ENCODE results near the gene HSD17B14.
"Not testable (repeated sequence)": the region's sequence is repeated elsewhere in the genome, so short reads cannot be mapped to it uniquely, and the experiment has no call there.

HSD17B14 gene

GRCh38 chr19:48799358-48800300 lies 36.7 kb downstream of the HSD17B14 start:
- DNase-seq (ENCODE audit: low spot score) (no peak), FAIRE-seq (no peak)

- no peak for DNase-seq (ENCODE audit: low spot score)
- FAIRE-seq = no peak
These were observed 37.4 kb downstream of the HSD17B14 start for GRCh38 chr19:48798937-48799336.

- FAIRE-seq = no peak
- no peak for DNase-seq (ENCODE audit: low spot score)
These were observed 39.2 kb downstream of the HSD17B14 start for GRCh38 chr19:48797103-48797502.

GRCh38 chr19:48796298-48797083 lies 39.8 kb downstream of the HSD17B14 start:
- FAIRE-seq (no peak), DNase-seq (ENCODE audit: low spot score) (no peak)

GRCh38 chr19:48795685-48796070 lies 40.6 kb downstream of the HSD17B14 start:
- FAIRE-seq (no peak), DNase-seq (ENCODE audit: low spot score) (no peak)

GRCh38 chr19:48795055-48795684 lies 41.1 kb downstream of the HSD17B14 start:
- peak; percentile 92 for DNase-seq (ENCODE audit: low spot score)

GRCh38 chr19:48794291-48794690 lies 42.0 kb downstream of the HSD17B14 start:
- DNase-seq (ENCODE audit: low spot score) = no peak
- FAIRE-seq = no peak

More at GRCh38 chr19:48795055-48795684, 41.1 kb downstream of the HSD17B14 start:
- FAIRE-seq = peak; percentile 83

- DNase-seq (ENCODE audit: low spot score) = no peak
- FAIRE-seq = no peak
These were observed 43.0 kb downstream of the HSD17B14 start for GRCh38 chr19:48793271-48793670.

GRCh38 chr19:48787331-48787730 lies 49.0 kb downstream of the HSD17B14 start:
- not testable (repeated sequence) for FAIRE-seq; DNase-seq (ENCODE audit: low spot score)

- not testable (repeated sequence) for DNase-seq (ENCODE audit: low spot score); FAIRE-seq
These were observed 49.9 kb downstream of the HSD17B14 start for GRCh38 chr19:48786422-48786821.

GRCh38 chr19:48784527-48784926 lies 51.8 kb downstream of the HSD17B14 start:
- no peak for FAIRE-seq
- no peak for DNase-seq (ENCODE audit: low spot score)

- FAIRE-seq (no peak), DNase-seq (ENCODE audit: low spot score) (no peak)
These were observed 55.5 kb downstream of the HSD17B14 start for GRCh38 chr19:48780631-48781391.

- FAIRE-seq (no peak), DNase-seq (ENCODE audit: low spot score) (no peak)
These were observed 56.7 kb downstream of the HSD17B14 start for GRCh38 chr19:48779636-48780035.

- no peak for FAIRE-seq
These were observed 58.6 kb downstream of the HSD17B14 start for GRCh38 chr19:48777720-48778119.

GRCh38 chr19:48777139-48777538 lies 59.2 kb downstream of the HSD17B14 start:
- FAIRE-seq (no peak), DNase-seq (ENCODE audit: low spot score) (no peak)

More at GRCh38 chr19:48777720-48778119, 58.6 kb downstream of the HSD17B14 start:
- no peak for DNase-seq (ENCODE audit: low spot score)

GRCh38 chr19:48772503-48772953 lies 63.8 kb downstream of the HSD17B14 start:
- no peak for DNase-seq (ENCODE audit: low spot score)
- no peak for FAIRE-seq

GRCh38 chr19:48770734-48771472 lies 65.4 kb downstream of the HSD17B14 start:
- FAIRE-seq (no peak), DNase-seq (ENCODE audit: low spot score) (no peak)

GRCh38 chr19:48770266-48770665 lies 66.0 kb downstream of the HSD17B14 start:
- no peak for DNase-seq (ENCODE audit: low spot score)
- FAIRE-seq = no peak

- no peak for FAIRE-seq
- no peak for DNase-seq (ENCODE audit: low spot score)
These were observed 67.1 kb downstream of the HSD17B14 start for GRCh38 chr19:48768994-48769713.
